NCI-H2107 treated with DMSO at 0.1 percent for 48 hours (cell line): ENCODE data around the gene KANSL1.

Experiments
- DNase-seq: peaks from one replicate; lab custom pipeline; 2025; ENCODE audit not compliant: unreplicated experiment; lab: John Stamatoyannopoulos, UW

Gene KANSL1

GRCh38 chr17:45987706-45988105 is 205.5 kb downstream of the KANSL1 start:
- no peak for DNase-seq

GRCh38 chr17:45986056-45986455 is 207.2 kb downstream of the KANSL1 start:
- DNase-seq = no peak

GRCh38 chr17:45985447-45985846 is 207.8 kb downstream of the KANSL1 start:
- DNase-seq = no peak

- no peak for DNase-seq
Measured at GRCh38 chr17:45984368-45984767, 208.9 kb downstream of the KANSL1 start.

- no peak for DNase-seq
Measured at GRCh38 chr17:45983614-45984310, 209.5 kb downstream of the KANSL1 start.

- DNase-seq = no peak
Measured at GRCh38 chr17:45982791-45983613, 210.2 kb downstream of the KANSL1 start.

- no peak for DNase-seq
Measured at GRCh38 chr17:45981306-45981705, 211.9 kb downstream of the KANSL1 start.

GRCh38 chr17:45980855-45981254 is 212.4 kb downstream of the KANSL1 start:
- no peak for DNase-seq
